ENCODE data around the gene TCP1. TPM values are rescaled to one million over a fixed set of nuclear protein-coding genes. Genes with fewer than 3 reads are reported as not detected.
A peak's percentile ranks its signal among the peaks of the same experiment; 100 is the strongest.

The TCP1 gene
- total and polyA plus RNA-seq, 9 of the 15 experiments (the other 6 are each of a cell fraction or from before 2014, with no cell fraction given) = 331 to 801 (median 645) TPM

DNA sequence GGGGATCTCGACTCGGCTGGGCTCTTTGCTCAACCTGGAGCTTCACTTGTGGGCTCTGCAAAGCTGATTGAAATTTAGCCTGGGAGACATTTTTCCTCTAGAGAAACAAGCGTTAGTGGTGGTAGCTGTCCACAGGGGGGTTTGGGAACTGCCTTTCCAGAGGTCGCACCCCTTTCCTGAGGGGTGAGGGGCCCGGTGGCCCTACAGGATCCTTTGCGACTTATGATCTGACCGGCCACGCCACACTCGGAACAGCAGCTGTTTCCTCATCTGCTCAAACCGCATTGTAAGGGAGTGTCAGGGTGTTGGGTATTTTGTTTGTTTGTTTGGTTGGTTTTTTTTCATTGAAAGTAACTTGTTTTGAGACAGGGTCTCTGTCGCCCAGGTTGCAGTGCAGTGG is 31.7 kb upstream of the TCP1 start:
- in situ Hi-C loops (cut with MboI) (no loop called here), intact Hi-C loops (cut with micrococcal nuclease) (no loop called here)
- Histone ChIP-seq H3K9ac (ENCODE audit: insufficient read depth in 1 of 2, low read depth in 2 of 2, low read length in 2 of 2) (no peak overlapping the region), H3K9me1 (ENCODE audit: control insufficient read depth, insufficient read depth, low read length) (peaks cover 4% of the 10 kb centered on the region), H4K20me1 (replicated peaks; ENCODE audit: control insufficient read depth, insufficient read depth, low read length) (peaks cover 3% of the 10 kb centered on the region; the same call in 1 of the 2 replicates), H2AFZ (ENCODE audit: low read depth, low read length) (no peak overlapping the region), H3K4me3 (no peak overlapping the region), H3K9me3 (replicated peaks; ENCODE audit: control insufficient read depth, insufficient read depth, low read depth, low read length) (no peaks in the 10 kb centered on the region), H3K36me3 (ENCODE audit: control insufficient read depth, insufficient read depth, low read length) (no peaks in the 10 kb centered on the region), H3K79me2 (ENCODE audit: control insufficient read depth, insufficient read depth, low read length) (no peaks in the 10 kb centered on the region), H3K4me2 (ENCODE audit: insufficient read depth, low read length) (no peak overlapping the region), H3K27me3 (ENCODE audit: control insufficient read depth in 2 of 2, insufficient read depth in 2 of 2, low read length in 2 of 2) (peaks cover 80 to 82% of the 10 kb centered on the region in 2 experiments), H3K4me1 (replicated peaks in 1 of 2; ENCODE audit: control insufficient read depth in 2 of 2, insufficient read depth in 2 of 2, low read length in 2 of 2) (peaks cover 0 to 5% of the 10 kb centered on the region in 2 experiments; a peak in 2 of 5 replicates), H3K27ac (ENCODE audit: extremely low read depth, low read depth, low read length) (no peak overlapping the region)
- FAIRE-seq (no peak), DNase-seq (ENCODE audit: extremely low read depth in 1 of 4, low spot score in 3 of 4) (no peak), ATAC-seq (no peak)
- CTCF ChIA-PET (ENCODE audit: low intra/inter-chr PET ratio) = no interaction called here
- no TSS peak for BruUV-seq (replicated peaks)
- TF ChIP-seq MED1 (CRISPR knock-in tag; IDR thresholded peaks at IDR 0.05; ENCODE audit: borderline replicate concordance) = no peak
- TF ChIP-seq RNF2 (IDR thresholded peaks at IDR 0.05) = peak; percentile 24; the same call in 1 of the 2 replicates
- POLR2A ChIA-PET = interaction anchor here (0.8 to 1.4 kb wide), 4 partner anchors 10 to 31 kb away, joined by 3 to 5 read pairs (median 4); partner anchors contain the start of gene MRPL18
- 21% methylated on average over 11 of the region's 11 CpGs for WGBS (ENCODE audit: insufficient coverage, low coverage, missing lambda C conversion rate)

- intact Hi-C loops (cut with micrococcal nuclease) = no loop called here
- peak; percentile 29 for ATAC-seq
- no peak for TF ChIP-seq NFIC (IDR thresholded peaks at IDR 0.05)
- TF ChIP-seq SIN3A (IDR thresholded peaks at IDR 0.05; ENCODE audit: borderline replicate concordance in 2 of 2, control insufficient read depth in 1 of 2, low read depth in 2 of 2, low read length in 2 of 2) = no peak
- no peak for TF ChIP-seq HDAC1 (IDR thresholded peaks at IDR 0.05)
- TF ChIP-seq ESRRA (IDR thresholded peaks at IDR 0.05; ENCODE audit: borderline replicate concordance, low read depth) = 0 out of 2 replicates have a peak, but pooled peaks have one; percentile 20
- TF ChIP-seq, protein P1, sequence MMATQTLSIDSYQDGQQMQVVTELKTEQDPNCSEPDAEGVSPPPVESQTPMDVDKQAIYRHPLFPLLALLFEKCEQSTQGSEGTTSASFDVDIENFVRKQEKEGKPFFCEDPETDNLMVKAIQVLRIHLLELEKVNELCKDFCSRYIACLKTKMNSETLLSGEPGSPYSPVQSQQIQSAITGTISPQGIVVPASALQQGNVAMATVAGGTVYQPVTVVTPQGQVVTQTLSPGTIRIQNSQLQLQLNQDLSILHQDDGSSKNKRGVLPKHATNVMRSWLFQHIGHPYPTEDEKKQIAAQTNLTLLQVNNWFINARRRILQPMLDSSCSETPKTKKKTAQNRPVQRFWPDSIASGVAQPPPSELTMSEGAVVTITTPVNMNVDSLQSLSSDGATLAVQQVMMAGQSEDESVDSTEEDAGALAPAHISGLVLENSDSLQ (IDR thresholded peaks at IDR 0.05) = peak; percentile 67
- no peak for TF ChIP-seq ZNF224 (CRISPR knock-in tag; IDR thresholded peaks at IDR 0.05)
- TF ChIP-seq, protein P2, sequence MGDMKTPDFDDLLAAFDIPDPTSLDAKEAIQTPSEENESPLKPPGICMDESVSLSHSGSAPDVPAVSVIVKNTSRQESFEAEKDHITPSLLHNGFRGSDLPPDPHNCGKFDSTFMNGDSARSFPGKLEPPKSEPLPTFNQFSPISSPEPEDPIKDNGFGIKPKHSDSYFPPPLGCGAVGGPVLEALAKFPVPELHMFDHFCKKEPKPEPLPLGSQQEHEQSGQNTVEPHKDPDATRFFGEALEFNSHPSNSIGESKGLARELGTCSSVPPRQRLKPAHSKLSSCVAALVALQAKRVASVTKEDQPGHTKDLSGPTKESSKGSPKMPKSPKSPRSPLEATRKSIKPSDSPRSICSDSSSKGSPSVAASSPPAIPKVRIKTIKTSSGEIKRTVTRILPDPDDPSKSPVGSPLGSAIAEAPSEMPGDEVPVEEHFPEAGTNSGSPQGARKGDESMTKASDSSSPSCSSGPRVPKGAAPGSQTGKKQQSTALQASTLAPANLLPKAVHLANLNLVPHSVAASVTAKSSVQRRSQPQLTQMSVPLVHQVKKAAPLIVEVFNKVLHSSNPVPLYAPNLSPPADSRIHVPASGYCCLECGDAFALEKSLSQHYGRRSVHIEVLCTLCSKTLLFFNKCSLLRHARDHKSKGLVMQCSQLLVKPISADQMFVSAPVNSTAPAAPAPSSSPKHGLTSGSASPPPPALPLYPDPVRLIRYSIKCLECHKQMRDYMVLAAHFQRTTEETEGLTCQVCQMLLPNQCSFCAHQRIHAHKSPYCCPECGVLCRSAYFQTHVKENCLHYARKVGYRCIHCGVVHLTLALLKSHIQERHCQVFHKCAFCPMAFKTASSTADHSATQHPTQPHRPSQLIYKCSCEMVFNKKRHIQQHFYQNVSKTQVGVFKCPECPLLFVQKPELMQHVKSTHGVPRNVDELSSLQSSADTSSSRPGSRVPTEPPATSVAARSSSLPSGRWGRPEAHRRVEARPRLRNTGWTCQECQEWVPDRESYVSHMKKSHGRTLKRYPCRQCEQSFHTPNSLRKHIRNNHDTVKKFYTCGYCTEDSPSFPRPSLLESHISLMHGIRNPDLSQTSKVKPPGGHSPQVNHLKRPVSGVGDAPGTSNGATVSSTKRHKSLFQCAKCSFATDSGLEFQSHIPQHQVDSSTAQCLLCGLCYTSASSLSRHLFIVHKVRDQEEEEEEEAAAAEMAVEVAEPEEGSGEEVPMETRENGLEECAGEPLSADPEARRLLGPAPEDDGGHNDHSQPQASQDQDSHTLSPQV (IDR thresholded peaks at IDR 0.05) = no peak
Observed at GRCh38 chr6:159819932-159820640, 30.7 kb upstream of the TCP1 start.

More at GRCh38 chr6:159819932-159820640, 30.7 kb upstream of the TCP1 start:
- no peaks in the 10 kb centered on the region for H3K9me3 ChIP-seq (replicated peaks; ENCODE audit: control insufficient read depth, insufficient read depth, low read depth, low read length)
- BruUV-seq (replicated peaks) = no TSS peak
- DNase-seq (ENCODE audit: extremely low read depth in 1 of 4, low spot score in 3 of 4) (no peak), FAIRE-seq (no peak)
- H3K79me2 ChIP-seq (ENCODE audit: control insufficient read depth, insufficient read depth, low read length) = no peaks in the 10 kb centered on the region
- peaks cover 72 to 75% of the 10 kb centered on the region in 2 experiments for H3K27me3 ChIP-seq (ENCODE audit: control insufficient read depth in 2 of 2, insufficient read depth in 2 of 2, low read length in 2 of 2)
- no peak overlapping the region for H3K4me2 ChIP-seq (ENCODE audit: insufficient read depth, low read length)
- H3K36me3 ChIP-seq (ENCODE audit: control insufficient read depth, insufficient read depth, low read length) = no peaks in the 10 kb centered on the region
- CTCF ChIA-PET (ENCODE audit: low intra/inter-chr PET ratio) = no interaction called here
- H2AFZ ChIP-seq (ENCODE audit: low read depth, low read length) = no peak overlapping the region
- WGBS (ENCODE audit: insufficient coverage, low coverage, missing lambda C conversion rate) = 3% methylated on average over 28 of the region's 28 CpGs
- H3K4me1 ChIP-seq (replicated peaks in 1 of 2; ENCODE audit: control insufficient read depth in 2 of 2, insufficient read depth in 2 of 2, low read length in 2 of 2) = peaks cover 0 to 5% of the 10 kb centered on the region in 2 experiments; a peak in 2 of 5 replicates
- H4K20me1 ChIP-seq (replicated peaks; ENCODE audit: control insufficient read depth, insufficient read depth, low read length) = peaks cover 3% of the 10 kb centered on the region; the same call in 1 of the 2 replicates
- H3K9ac ChIP-seq (ENCODE audit: insufficient read depth in 1 of 2, low read depth in 2 of 2, low read length in 2 of 2) = peak overlapping the region in 1 of 2 experiments; percentile 18; a peak in 2 of 4 replicates
- POLR2A ChIA-PET = interaction anchor here (0.5 to 1.4 kb wide), 6 partner anchors 8 to 679 kb away, joined by 3 to 5 read pairs (median 3); no protein-coding TSS in a partner anchor
- no peak overlapping the region for H3K27ac ChIP-seq (ENCODE audit: extremely low read depth, low read depth, low read length)
- in situ Hi-C loops (cut with MboI) = no loop called here
- peaks cover 4% of the 10 kb centered on the region for H3K9me1 ChIP-seq (ENCODE audit: control insufficient read depth, insufficient read depth, low read length)
- H3K4me3 ChIP-seq = no peak overlapping the region

Data from K562 (cell line).